Activated CD4-positive, alpha-beta T cell treated with anti-CD3 and anti-CD28 coated beads for 48 hours (primary cell): ENCODE data around the gene DACH2.

Experiments used
- DNase-seq: peaks from one replicate; pipeline ENCODE4 v3.0.0-alpha.2; 2020

DACH2 gene

DNA sequence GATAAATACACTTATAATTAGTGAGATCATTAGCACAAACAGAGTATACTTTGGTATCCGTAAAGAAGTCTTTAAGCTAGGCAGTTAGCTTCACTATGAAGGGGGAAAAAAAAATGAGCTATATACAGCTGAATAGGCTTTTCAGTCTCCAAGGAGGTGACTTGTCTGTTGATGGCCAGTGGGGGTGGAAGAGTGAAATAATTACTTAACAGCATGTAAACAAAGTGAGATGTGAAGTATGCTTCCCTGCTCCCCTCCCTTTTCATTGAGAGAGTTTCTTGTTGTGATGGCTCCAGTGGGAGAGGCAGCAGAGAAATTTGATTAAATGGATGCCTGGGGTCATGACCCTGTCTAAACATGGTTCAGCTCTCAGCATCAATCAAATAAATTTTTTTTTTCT is 180.9 kb downstream of the DACH2 start:
- DNase-seq: no peak

GRCh38 chrX:86348669-86349068 is 200.4 kb downstream of the DACH2 start:
- no peak for DNase-seq

GRCh38 chrX:86349115-86349514 is 200.9 kb downstream of the DACH2 start:
- DNase-seq: no peak

DNA sequence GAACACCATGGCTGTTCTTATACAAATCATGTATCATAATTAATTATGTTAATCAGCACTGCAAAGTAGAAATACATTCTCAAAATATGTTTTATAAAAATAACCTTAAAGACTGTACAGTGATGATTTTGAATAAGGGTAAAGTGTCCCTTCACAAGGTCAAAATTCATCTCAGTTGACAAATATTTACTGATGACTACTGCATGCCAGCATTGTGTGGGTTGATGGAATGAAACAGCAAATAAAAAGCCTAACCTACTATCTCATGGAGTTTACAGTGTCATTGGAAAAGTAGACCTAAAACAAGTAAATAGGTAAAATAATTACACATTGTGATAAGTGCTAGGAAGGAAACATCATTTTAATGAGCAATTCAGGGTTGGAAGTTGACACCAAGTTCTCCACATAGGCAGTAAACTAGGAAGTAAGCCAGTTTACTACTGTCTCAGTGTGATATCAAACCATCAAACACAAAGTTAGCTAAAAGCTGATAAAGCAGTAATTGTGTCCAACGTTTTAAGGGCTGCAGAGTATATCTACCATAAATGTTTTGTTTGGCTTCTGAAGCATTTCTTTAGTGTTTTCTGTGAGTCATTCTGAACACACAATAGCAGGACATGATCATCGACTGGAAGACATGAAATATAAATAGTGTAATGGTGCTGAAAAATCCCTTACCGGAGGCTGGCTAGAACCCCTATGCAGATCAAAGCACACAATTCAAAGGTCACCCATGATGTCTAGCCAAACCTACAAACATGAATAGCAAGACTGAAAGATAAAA is 221.8 kb downstream of the DACH2 start:
- DNase-seq: no peak

DNA sequence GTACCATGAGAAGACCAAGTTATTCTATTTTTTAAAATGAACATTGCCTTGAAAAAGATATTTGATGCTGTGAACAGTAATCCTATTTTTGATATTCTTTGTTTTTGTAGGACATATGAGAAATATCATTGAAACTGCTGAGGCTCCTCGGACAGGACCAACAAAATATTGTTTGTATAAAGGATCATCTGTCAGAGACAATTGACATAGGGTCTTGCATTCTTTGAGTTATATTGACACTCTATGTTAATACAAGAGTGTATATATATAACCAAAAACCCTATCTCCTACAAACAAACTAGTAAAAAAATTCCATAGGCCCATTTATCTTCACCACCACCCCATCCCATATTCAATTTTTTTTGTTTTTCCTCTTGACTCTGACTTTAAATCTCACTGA is 222.7 kb downstream of the DACH2 start:
- no peak for DNase-seq

GRCh38 chrX:86379209-86379608 is 231.0 kb downstream of the DACH2 start:
- DNase-seq: no peak

DNA sequence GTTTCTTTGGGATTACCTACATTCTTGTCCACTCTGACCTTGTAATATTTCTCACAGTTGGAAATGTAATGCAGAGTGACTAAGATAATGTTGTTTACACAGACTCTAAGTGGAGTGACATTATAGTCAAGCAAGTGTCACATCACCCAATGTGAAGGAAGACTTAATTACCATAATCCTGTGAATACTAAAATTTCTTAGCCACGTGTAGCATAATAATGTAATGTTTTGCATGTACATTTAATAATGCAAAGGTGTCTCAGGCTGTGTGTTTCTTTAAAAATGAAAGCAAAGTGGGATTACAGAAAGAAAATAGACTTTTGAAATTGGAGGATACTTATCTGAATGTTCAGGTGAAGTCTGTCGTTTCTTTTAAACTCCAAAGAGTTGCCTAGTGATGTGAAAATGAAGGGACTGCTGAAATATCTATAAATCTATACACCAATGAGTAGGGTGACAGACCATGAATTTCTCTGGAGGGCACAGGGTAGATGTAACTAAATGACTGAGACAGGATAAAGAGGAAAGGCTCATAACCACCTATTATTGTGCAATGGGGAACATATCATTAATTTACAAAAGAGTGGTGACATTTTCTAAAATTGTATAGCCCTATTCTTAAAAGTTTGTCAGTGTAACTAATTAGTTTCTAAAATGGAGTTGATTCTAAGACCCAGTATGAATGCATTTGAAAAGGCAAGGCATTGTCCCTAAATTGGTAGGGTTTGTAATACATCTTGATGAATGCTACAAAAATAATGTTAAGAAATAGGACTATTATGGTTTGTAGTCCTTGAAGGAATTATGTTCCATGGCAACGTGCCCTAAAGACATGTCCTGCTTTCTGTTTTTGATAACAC is 235.7 kb downstream of the DACH2 start:
- DNase-seq: no peak

GRCh38 chrX:86407371-86407770 is 259.1 kb downstream of the DACH2 start:
- DNase-seq: no peak

- DNase-seq: no peak
Measured at GRCh38 chrX:86421771-86422170, 273.5 kb downstream of the DACH2 start.

- DNase-seq: no peak
Measured at GRCh38 chrX:86436116-86436515, 287.9 kb downstream of the DACH2 start.

GRCh38 chrX:86455495-86455894 is 307.2 kb downstream of the DACH2 start:
- no peak for DNase-seq

DNA sequence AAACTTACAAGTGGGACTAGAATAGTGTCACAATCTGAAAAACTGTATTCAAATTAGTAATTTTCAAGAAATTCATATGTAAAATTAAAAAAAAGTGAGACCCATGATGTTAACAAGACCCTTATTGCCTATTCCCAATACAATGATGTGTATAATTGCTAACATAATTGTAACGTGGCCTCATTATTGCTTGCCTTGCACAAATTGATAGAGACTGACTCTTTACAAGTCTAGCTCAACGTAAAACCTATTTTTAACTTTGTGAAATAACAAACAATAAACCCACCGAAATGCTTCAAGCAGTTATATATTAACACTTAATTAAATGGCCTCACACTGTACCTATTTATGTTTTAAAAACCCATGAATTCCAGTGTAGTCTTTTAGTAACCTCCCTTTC is 312.5 kb downstream of the DACH2 start:
- DNase-seq: no peak

DNA sequence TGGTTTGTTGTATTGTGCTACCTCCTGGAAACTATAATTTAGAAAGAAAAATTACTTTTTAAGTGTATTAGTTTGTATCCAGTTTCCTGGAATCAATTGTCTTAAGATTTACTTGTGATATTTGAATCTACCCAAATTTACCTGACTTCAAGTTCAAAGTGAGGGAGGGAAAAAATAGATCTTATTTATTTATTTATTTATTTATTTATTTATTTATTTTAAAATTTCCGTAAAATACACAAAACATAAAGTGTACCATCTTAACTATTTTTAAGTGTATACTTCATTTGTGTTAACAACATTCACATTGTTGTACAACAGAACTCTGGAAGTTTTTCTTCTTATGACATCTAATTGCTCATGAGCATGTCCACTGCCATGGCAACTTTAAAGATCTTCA is 356.0 kb downstream of the DACH2 start:
- no peak for DNase-seq

DNA sequence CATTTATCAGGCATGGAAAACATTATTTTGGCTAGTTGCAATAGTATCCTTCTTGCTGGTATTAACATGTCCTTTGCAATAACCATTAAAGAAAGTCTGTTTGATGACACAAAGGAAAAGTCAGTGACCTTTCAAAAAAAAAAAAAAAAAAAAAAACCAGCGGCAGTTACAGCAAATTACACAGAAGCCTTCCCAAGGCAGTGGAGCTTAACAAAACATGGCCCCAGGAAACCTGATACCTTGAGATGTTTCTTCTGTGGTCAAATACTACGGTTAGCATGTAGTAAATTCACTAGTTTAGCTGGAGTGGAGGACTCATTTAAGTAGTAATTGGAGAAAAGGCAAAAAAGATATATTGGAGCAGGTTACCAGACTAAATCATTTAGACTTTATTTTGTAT is 359.1 kb downstream of the DACH2 start:
- no peak for DNase-seq

DNA sequence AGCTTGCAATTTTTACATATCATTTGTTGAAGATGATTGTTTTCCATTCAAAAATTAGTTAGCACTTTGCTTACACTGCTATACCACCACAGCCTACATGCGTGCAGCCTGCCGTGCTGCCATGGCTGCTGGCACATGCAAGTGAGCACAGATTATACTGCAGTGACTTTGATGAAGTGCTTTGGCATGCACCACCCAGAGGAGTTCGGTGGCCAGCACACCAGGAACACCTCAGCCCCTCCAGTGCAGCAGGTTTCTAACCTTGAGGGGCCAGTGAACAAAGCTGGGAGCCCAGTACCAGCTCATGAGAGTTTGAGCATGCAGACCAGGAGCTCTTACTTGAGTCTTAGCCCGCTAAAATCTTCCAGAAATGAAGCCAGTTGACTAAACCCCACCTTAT is 431.5 kb downstream of the DACH2 start:
- DNase-seq: no peak

DNA sequence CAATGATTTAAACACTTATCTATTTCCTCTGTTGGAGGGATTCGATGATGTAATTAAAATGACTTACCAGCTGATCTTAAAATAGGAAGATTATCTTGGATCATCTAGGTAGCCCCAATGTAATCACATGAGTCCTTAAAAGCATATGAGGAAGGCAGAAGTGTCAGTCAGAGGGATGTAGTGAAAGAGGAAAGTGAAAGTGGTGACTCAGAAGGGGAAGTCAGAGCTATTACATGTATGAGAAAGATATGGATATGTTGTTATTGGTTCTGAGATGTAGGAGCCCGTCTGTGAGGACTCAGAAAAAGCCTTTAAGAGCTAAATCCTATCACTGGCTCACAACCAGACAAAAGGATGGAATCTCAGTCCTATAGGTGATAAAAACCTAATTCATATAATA is 456.4 kb downstream of the DACH2 start:
- no peak for DNase-seq

DNA sequence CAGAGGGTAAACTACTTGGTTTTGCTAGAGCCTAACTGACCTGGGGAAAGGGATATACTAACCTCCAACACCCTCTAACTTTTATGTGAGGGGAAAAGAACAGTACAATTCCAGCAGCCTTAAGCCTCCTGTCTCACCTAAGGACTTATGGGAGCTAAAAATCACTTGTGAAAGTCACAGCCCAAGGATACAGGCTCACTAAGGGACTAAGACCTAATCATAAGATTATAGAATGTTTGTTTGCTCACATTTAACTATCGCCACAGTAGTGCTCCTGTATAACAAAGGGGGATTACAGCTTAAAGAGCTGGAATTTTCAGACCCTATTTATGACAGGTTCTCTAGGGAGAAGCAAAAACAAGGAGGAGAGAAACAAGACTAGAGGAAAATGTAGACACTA is 548.7 kb downstream of the DACH2 start:
- DNase-seq: no peak

DNA sequence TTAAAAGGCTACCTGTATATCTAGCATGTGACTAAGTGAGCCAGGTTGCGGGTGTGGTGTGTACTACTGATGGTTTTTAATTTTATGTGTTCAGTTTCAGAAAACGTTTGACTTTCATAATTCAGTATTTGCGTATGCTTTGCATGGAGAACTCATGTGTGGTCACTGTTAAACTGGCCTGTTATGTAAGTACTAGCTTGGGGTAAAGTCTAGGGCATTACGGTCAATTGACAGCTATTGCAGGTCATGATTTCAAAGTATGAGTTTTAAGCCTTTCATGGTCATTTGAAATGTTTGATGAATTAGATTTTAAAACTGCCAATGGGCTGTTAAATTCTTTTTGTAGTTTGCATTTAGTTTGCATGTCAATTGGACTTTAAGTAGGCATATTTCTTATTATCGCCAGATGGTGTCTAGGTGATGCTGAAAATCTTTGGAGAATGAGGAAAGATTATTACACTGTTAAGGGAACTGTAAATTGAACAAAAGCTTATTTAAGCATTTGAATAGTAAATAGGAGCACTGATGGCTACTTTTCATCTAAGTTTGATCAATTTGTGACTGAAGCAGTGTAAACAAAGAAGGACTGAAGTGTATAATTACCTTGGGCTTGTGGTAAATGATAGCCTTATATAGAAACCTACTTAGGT is 563.4 kb downstream of the DACH2 start:
- DNase-seq: no peak

DNA sequence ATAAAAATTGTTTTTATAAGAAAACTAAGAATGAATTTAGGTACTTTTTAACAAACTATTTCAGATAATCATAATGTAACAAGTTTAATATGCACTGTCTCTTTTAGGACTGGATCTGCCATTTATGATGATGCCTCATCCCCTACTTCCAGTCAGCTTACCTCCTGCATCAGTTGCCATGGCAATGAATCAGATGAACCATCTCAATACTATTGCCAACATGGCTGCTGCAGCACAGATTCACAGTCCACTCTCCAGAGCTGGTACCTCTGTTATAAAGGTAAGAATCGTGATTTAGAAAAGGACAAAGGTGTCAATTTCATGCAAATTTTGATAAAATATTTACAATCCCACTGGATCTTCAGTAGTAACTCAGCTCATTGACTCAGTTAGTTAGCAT is 566.2 kb downstream of the DACH2 start:
- no peak for DNase-seq

DNA sequence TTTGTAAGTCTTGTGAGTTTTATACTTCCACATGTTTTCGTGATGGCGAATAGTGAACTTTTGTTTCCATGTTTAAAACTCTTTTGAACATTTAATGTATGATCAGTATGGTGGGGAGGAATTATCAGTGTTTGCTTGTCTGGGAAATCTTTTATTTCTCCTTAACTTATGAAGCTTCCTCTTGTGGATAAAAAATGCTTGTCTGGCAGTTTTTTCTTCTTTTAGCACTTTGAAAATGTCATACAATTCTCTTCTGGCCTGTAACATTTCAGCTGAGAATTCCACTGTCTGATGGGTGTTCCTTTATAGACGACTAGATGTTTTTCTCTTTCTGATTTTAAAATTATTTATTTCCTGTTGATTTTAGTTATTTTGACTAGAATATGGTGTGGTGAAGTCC is 576.0 kb downstream of the DACH2 start:
- no peak for DNase-seq

- no peak for DNase-seq
Measured at GRCh38 chrX:86747091-86747490, 598.8 kb downstream of the DACH2 start.

GRCh38 chrX:86805241-86805640 is 657.0 kb downstream of the DACH2 start:
- DNase-seq: no peak

DNA sequence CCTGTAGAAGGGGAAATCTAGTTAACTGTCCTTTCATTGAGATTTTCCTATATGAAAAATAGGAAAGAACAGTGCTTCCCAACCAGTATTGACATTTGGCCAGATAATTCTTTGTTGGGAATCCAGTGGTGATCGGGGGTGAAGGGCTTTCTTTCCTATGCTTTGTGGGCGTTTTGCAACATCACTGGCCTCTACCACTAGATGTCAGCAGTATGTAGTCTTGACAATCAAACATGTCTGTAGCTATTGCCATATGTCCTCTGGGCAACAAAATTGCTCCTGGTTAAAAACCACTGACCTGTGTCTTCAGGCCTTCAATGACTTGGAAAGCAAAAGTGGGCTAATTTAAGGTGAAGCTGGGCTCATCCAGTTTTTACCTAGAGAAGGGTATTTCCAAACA is 658.5 kb downstream of the DACH2 start:
- no peak for DNase-seq

DNA sequence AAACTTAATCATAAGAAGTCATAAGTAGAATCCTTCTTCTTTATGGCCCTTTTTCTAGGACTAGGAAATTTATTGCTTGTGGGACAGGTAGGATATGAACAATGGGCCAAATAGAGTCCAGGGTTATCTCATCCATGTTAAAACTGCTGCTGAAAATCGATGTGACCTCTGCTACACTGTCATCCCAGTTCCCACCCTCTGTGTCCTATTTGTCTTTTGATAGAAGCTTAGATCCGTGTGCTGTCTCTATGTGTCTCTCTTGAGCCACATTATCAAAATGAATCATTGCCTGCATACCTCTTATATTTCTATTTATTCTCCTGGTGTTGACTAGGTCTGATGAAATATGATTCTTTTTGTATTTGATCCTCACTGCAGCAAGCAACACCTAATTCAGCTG is 661.4 kb downstream of the DACH2 start:
- no peak for DNase-seq
